Measurements from ENCODE around the gene SRGAP1. TPM values are rescaled to one million over a fixed set of nuclear protein-coding genes. Genes with fewer than 3 reads are reported as not detected.

The SRGAP1 gene
- total RNA-seq, 1 experiment from 2014 or later = 3.7 TPM

- no peaks in the 10 kb centered on the region for H3K27me3 ChIP-seq (replicated peaks)
- H3K9me3 ChIP-seq (replicated peaks) = no peaks in the 10 kb centered on the region
- peaks cover 58% of the 10 kb centered on the region for H3K4me1 ChIP-seq (replicated peaks)
- no peak overlapping the region for H3K4me3 ChIP-seq
- peaks cover 5% of the 10 kb centered on the region; the same call in 1 of the 2 replicates for H3K36me3 ChIP-seq
- H3K27ac ChIP-seq = peak overlapping the region; percentile 73
- DNase-seq (ENCODE audit: low read depth in 1 of 2, low spot score in 2 of 2) = no peak
These were observed 241.5 kb downstream of the SRGAP1 start for GRCh38 chr12:64085996-64086395.

DNA sequence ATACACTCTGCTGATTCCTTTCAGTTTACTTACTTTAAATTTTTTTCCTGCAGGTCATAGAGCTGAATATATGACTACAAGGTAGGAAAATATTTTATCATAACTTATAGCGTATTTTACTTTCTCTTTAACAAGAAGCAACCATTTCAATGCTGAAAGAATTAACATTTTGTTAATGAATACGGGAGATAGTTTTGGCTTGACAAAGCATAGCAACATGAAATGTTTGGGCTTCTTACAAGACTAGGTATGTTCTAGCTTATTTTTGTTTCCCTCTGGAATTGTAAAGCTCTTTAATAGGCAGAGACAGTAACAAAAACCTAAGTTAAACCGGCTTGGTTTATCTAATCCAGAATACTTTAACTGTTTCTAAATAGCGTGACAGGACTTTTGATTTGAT, 242.4 kb downstream of the SRGAP1 start:
- DNase-seq (ENCODE audit: low read depth in 1 of 2, low spot score in 2 of 2) = peak in 1 of 2 experiments; percentile 47
- Histone ChIP-seq H3K4me3 (0 out of 2 replicates have a peak overlapping the region, but pooled peaks have one; percentile 3), H3K4me1 (replicated peaks) (peaks cover 56% of the 10 kb centered on the region)

DNA sequence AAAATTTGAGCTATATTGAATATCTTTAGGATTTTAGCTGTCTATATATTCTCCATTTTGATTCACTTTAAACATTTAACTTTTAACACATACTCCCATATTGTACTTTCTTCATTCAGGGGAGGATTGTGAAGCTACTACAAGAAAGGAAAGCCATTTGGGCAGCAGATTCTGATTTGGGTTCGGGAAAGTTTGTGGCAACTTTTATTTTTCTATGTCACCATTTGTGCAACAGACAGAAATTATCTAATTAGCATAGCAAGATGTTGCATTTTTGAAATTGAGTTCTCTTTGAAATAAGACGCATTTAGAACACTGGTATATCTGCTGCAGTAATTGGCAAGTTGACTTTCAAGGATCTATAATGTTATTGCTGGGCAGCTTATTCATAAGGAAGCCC, 243.3 kb downstream of the SRGAP1 start:
- peak overlapping the region; percentile 73 for H3K27ac ChIP-seq
- H3K4me1 ChIP-seq (replicated peaks) = peaks cover 55% of the 10 kb centered on the region
- H3K9me3 ChIP-seq (replicated peaks) = no peaks in the 10 kb centered on the region
- no peak overlapping the region for H3K4me3 ChIP-seq
- H3K36me3 ChIP-seq = peaks cover 5% of the 10 kb centered on the region; the same call in 1 of the 2 replicates
- no peaks in the 10 kb centered on the region for H3K27me3 ChIP-seq (replicated peaks)
- no peak for DNase-seq (ENCODE audit: low read depth in 1 of 2, low spot score in 2 of 2)

More for the DNA sequence above, 242.4 kb downstream of the SRGAP1 start:
- no peaks in the 10 kb centered on the region for H3K9me3 ChIP-seq (replicated peaks)
- no peaks in the 10 kb centered on the region for H3K27me3 ChIP-seq (replicated peaks)
- H3K36me3 ChIP-seq = peaks cover 5% of the 10 kb centered on the region; the same call in 1 of the 2 replicates
- peak overlapping the region; percentile 73 for H3K27ac ChIP-seq

- peak overlapping the region; percentile 73 for H3K27ac ChIP-seq
- no peaks in the 10 kb centered on the region for H3K9me3 ChIP-seq (replicated peaks)
- H3K4me3 ChIP-seq = no peak overlapping the region
- H3K36me3 ChIP-seq = peaks cover 5% of the 10 kb centered on the region; the same call in 1 of the 2 replicates
- peak; percentile 86 to 95 for DNase-seq (ENCODE audit: low read depth in 1 of 2, low spot score in 2 of 2)
- H3K27me3 ChIP-seq (replicated peaks) = no peaks in the 10 kb centered on the region
- peaks cover 46% of the 10 kb centered on the region for H3K4me1 ChIP-seq (replicated peaks)
These were observed 244.2 kb downstream of the SRGAP1 start for GRCh38 chr12:64088431-64089349.

DNA sequence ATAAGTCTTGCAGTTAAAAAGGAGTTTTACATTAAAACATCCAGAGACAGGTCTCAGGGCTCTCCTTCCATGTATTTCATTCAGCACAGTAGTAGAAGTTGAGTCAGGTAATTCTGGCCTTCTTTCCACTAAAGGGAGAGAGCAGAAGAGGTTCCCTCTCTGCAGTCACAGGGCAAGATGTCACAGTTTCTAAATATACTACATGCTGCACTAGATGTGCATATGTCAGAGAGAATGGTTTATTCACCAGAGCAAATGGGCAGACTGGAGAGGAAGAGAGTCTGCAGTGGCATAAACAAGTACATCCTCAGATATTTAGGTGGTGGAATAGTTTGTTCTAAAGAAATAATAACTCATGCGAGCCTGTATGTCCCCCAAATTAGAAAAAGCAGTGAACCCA, 245.5 kb downstream of the SRGAP1 start:
- DNase-seq (ENCODE audit: low read depth in 1 of 2, low spot score in 2 of 2) = no peak
- Histone ChIP-seq H3K27me3 (replicated peaks) (no peaks in the 10 kb centered on the region), H3K9me3 (replicated peaks) (no peaks in the 10 kb centered on the region), H3K27ac (no peak overlapping the region), H3K36me3 (peaks cover 4% of the 10 kb centered on the region; the same call in 1 of the 2 replicates), H3K4me1 (replicated peaks) (peaks cover 44% of the 10 kb centered on the region), H3K4me3 (no peak overlapping the region)

DNA sequence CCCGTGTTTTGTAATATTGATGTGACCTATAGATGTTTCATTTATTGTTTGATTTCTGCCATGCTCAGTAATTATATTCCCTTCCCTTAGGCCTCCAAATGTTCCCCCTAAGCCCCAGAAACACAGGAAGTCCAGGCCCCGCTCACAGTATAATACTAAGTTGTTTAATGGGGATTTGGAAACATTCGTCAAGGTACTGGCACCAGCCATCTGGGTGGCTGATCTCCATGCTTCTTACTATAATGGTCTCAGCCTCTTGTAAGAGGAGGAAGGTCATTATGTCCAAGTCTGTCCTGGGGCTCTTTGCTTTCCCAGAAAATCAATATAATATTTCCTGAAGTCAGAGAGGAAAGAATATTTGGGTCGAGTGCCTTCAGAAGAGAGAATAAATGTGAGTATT, 246.7 kb downstream of the SRGAP1 start:
- peaks cover 35% of the 10 kb centered on the region for H3K4me1 ChIP-seq (replicated peaks)
- H3K9me3 ChIP-seq (replicated peaks) = no peaks in the 10 kb centered on the region
- no peak for DNase-seq (ENCODE audit: low read depth in 1 of 2, low spot score in 2 of 2)
- no peak overlapping the region for H3K4me3 ChIP-seq
- H3K36me3 ChIP-seq = no peaks in the 10 kb centered on the region
- H3K27me3 ChIP-seq (replicated peaks) = no peaks in the 10 kb centered on the region
- H3K27ac ChIP-seq = no peak overlapping the region

DNA sequence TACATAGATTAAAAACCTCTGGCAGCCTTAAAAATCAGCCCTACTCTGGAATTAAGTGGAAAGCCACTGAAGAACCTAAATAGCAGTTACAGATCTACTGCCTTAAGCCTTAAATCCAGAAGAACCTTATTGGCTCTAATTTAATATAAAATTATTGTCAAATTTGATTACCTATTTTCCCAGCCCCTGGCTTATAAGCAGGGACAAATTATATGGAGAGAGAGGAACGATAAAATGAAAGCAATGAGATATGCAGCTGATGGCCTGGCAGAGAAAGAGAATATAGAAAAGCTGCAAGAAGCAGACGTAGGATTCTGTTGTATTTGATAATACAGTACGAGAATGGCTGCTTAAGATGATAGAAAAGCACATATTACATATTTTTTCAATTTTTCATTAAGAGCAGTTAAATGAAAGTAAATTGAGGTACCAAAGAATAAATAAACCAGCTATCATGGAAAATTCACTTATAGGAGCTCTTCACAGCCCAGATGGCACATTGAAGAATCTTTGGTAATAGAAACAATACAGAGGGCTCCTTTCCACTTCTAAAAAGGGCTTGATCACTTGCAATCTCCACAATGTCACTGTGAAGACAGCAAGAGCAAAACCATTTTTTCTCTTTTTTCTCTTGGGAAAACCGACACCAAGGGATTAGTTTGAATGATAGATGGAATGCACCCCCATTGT, 248.2 kb downstream of the SRGAP1 start:
- no peak overlapping the region for H3K4me3 ChIP-seq
- H3K36me3 ChIP-seq = no peaks in the 10 kb centered on the region
- no peak overlapping the region for H3K27ac ChIP-seq
- peaks cover 24% of the 10 kb centered on the region for H3K4me1 ChIP-seq (replicated peaks)
- DNase-seq (ENCODE audit: low read depth in 1 of 2, low spot score in 2 of 2) = no peak
- no peaks in the 10 kb centered on the region for H3K9me3 ChIP-seq (replicated peaks)
- no peaks in the 10 kb centered on the region for H3K27me3 ChIP-seq (replicated peaks)

- no peak overlapping the region for H3K27ac ChIP-seq
These were observed 249.2 kb downstream of the SRGAP1 start for GRCh38 chr12:64093689-64094088.

GRCh38 chr12:64097366-64098105, 253.0 kb downstream of the SRGAP1 start:
- no peak for DNase-seq (ENCODE audit: low read depth in 1 of 2, low spot score in 2 of 2)
- Histone ChIP-seq H3K27me3 (replicated peaks) (no peaks in the 10 kb centered on the region), H3K27ac (no peak overlapping the region), H3K9me3 (replicated peaks) (no peaks in the 10 kb centered on the region), H3K4me3 (no peak overlapping the region), H3K36me3 (peaks cover 17% of the 10 kb centered on the region), H3K4me1 (replicated peaks) (peaks cover 25% of the 10 kb centered on the region)

More at GRCh38 chr12:64093689-64094088, 249.2 kb downstream of the SRGAP1 start:
- no peak for DNase-seq (ENCODE audit: low read depth in 1 of 2, low spot score in 2 of 2)
- no peak overlapping the region for H3K4me3 ChIP-seq
- H3K27me3 ChIP-seq (replicated peaks) = no peaks in the 10 kb centered on the region
- peaks cover 13% of the 10 kb centered on the region for H3K4me1 ChIP-seq (replicated peaks)
- peaks cover 1% of the 10 kb centered on the region for H3K36me3 ChIP-seq
- H3K9me3 ChIP-seq (replicated peaks) = no peaks in the 10 kb centered on the region

- no peak for DNase-seq (ENCODE audit: low read depth in 1 of 2, low spot score in 2 of 2)
- Histone ChIP-seq H3K4me1 (replicated peaks) (peaks cover 25% of the 10 kb centered on the region), H3K4me3 (no peak overlapping the region), H3K27ac (peak overlapping the region; percentile 27; the same call in 1 of the 2 replicates), H3K27me3 (replicated peaks) (no peaks in the 10 kb centered on the region), H3K9me3 (replicated peaks) (no peaks in the 10 kb centered on the region), H3K36me3 (peaks cover 19% of the 10 kb centered on the region)
These were observed 254.3 kb downstream of the SRGAP1 start for GRCh38 chr12:64098709-64099354.

DNA sequence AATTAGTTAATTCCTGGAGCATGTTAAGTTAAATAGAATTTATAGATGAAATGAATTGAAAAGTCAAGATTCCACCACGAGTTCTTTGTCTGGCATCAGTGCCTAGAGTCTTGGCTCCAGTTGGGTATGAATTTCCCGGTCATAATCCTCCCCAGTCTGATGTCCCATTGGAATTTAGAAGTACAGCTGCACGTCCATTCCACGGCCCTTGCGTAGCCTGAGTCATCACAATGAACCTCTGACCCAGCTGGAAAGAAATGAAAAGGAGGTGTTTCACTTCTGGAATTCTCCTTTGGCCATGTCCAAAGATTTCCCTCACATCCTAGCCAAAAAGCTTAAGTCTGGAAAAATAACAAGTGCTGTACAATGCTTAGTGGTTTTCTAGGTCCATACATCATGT, 254.9 kb downstream of the SRGAP1 start:
- H3K36me3 ChIP-seq = peaks cover 19% of the 10 kb centered on the region
- no peaks in the 10 kb centered on the region for H3K9me3 ChIP-seq (replicated peaks)
- H3K27ac ChIP-seq = peak overlapping the region; percentile 27; the same call in 1 of the 2 replicates
- no peak overlapping the region for H3K4me3 ChIP-seq
- peak; percentile 33 to 60 for DNase-seq (ENCODE audit: low read depth in 1 of 2, low spot score in 2 of 2)
- no peaks in the 10 kb centered on the region for H3K27me3 ChIP-seq (replicated peaks)
- peaks cover 25% of the 10 kb centered on the region for H3K4me1 ChIP-seq (replicated peaks)

GRCh38 chr12:64102339-64102738, 257.8 kb downstream of the SRGAP1 start:
- no peak overlapping the region for H3K27ac ChIP-seq
- peaks cover 25% of the 10 kb centered on the region for H3K4me1 ChIP-seq (replicated peaks)
- DNase-seq (ENCODE audit: low read depth in 1 of 2, low spot score in 2 of 2) = no peak

More at GRCh38 chr12:64102339-64102738, 257.8 kb downstream of the SRGAP1 start:
- Histone ChIP-seq H3K9me3 (replicated peaks) (no peaks in the 10 kb centered on the region), H3K4me3 (no peak overlapping the region), H3K36me3 (peaks cover 19% of the 10 kb centered on the region), H3K27me3 (replicated peaks) (no peaks in the 10 kb centered on the region)

All from SJSA1 (cell line).